Thymus (tissue), 11 donors: Measurements from ENCODE around the gene RTN3. TPM values are rescaled to one million over a fixed set of nuclear protein-coding genes. Genes with fewer than 3 reads are reported as not detected.

Experiments
- DNase-seq, 9 donors: peaks; one replicate each; pipeline ENCODE4 v3.0.0-alpha.2; 2013; ENCODE audit warnings: low spot score in 9 of 9, low read depth in 6 of 9, missing footprints in 1 of 9
- H3K27ac ChIP-seq, 2 donors: one replicate each; pipeline ENCODE4 v1.5.1; 2013; ENCODE audit warnings: control low read depth in 1 of 2, low read depth in 1 of 2, low read length in 1 of 2, mild to moderate bottlenecking in 1 of 2, moderate library complexity in 1 of 2
- H3K27me3 ChIP-seq, 2 donors: one replicate each; pipeline ENCODE4 v1.5.1; 2013; ENCODE audit warnings: low read length in 1 of 2; ENCODE audit not compliant: control insufficient read depth in 2 of 2, insufficient read depth in 1 of 2
- H3K36me3 ChIP-seq, 2 donors: one replicate each; pipeline ENCODE4 v1.5.1; 2013; ENCODE audit warnings: low read length in 1 of 2, mild to moderate bottlenecking in 1 of 2, moderate library complexity in 1 of 2; ENCODE audit not compliant: control insufficient read depth in 2 of 2, insufficient read depth in 2 of 2
- H3K4me1 ChIP-seq, 2 donors: one replicate each; pipeline ENCODE4 v1.5.1; 2013; ENCODE audit warnings: low read length in 2 of 2; ENCODE audit not compliant: control insufficient read depth in 2 of 2, insufficient read depth in 2 of 2
- H3K4me3 ChIP-seq, 2 donors: one replicate each; pipeline ENCODE4 v1.5.1; 2013; ENCODE audit warnings: low read length in 2 of 2, control low read depth in 1 of 2, mild to moderate bottlenecking in 1 of 2
- H3K9me3 ChIP-seq, 2 donors: one replicate each; pipeline ENCODE4 v1.5.1; 2013; ENCODE audit warnings: low read length in 1 of 2, mild to moderate bottlenecking in 1 of 2; ENCODE audit not compliant: control insufficient read depth in 2 of 2, insufficient read depth in 1 of 2
- WGBS: extraction: QIAGEN DNeasy Blood & Tissue Kit; methylation state at CpG from one replicate; pipeline ENCODE4 v1.1.7; 2013; 5-methylcytosine and 5-hydroxymethylcytosine counted together
- polyA plus RNA-seq: library from polyadenylated mRNA; stranded (reverse); fragments of 200-250 nt; gene quantifications from one replicate; pipeline ENCODE4 v1.2.3, GENCODE V29; 2013
- total RNA-seq: library from RNA; stranded (reverse); fragments of 120-200 nt; gene quantifications from one replicate; pipeline ENCODE4 v1.2.4, GENCODE V29; 2013
- donor health status: healthy.

Gene RTN3
- total and polyA plus RNA-seq, 2 donors, result 26.0 to 57.7 TPM

GRCh38 chr11:63694596-63694995 lies 13.3 kb downstream of the RTN3 start:
- DNase-seq, result no peak
- H3K9me3 ChIP-seq, result no peaks in the 10 kb centered on the region
- peaks cover 0 to 3% of the 10 kb centered on the region in 2 donors for H3K36me3 ChIP-seq
- no peaks in the 10 kb centered on the region for H3K27me3 ChIP-seq
- no peak overlapping the region for H3K4me3 ChIP-seq
- H3K27ac ChIP-seq, result no peak overlapping the region
- H3K4me1 ChIP-seq, result peaks cover 0 to 2% of the 10 kb centered on the region in 2 donors
- 96% methylated on average over 7 of the region's 7 CpGs for WGBS

DNA sequence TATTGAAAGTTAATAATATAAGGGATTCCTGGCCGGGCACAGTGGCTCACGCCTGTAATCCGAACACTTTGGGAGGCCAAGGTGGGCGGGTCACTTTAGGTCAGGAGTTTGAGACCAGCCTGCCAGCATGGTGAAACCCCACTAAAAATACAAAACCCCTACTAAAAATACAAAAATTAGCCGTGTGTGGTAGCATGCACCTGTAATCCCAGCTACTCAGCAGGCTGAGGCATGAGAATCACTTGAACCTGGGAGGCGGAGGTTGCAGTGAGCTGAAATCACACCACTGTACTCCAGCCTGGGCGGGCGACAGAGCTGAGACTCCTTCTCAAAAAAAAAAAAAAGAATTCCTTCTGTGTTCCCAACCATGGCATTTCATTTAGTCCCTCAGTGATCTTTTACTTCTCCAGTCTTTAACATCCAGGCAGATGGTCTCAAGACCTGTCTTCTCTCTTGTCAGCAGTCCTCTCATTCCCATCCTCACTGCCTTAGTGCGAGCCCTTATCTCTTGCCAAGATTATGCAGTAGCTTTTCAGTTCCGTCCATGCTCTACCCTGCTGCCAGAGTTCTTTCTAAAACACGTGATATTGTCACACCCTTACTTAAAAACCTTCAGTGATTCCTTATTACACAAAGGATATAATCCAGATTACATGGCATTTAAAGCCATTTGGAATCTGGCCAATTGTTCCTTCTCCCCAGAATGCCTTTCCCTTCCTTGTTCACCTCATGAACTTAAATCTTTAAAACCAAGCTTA lies 17.9 kb downstream of the RTN3 start:
- no peak overlapping the region for H3K27ac ChIP-seq
- no peak for DNase-seq
- H3K36me3 ChIP-seq, result peaks cover 0 to 3% of the 10 kb centered on the region in 2 donors
- H3K9me3 ChIP-seq, result no peaks in the 10 kb centered on the region
- H3K4me3 ChIP-seq, result no peak overlapping the region
- 94% methylated on average over 11 of the region's 11 CpGs for WGBS
- no peaks in the 10 kb centered on the region for H3K27me3 ChIP-seq
- H3K4me1 ChIP-seq, result peaks cover 0 to 2% of the 10 kb centered on the region in 2 donors

GRCh38 chr11:63699896-63700295 lies 18.6 kb downstream of the RTN3 start:
- DNase-seq, result no peak
- no peak overlapping the region for H3K4me3 ChIP-seq
- H3K27me3 ChIP-seq, result no peaks in the 10 kb centered on the region
- no peaks in the 10 kb centered on the region for H3K9me3 ChIP-seq
- H3K36me3 ChIP-seq, result no peaks in the 10 kb centered on the region
- peaks cover 0 to 2% of the 10 kb centered on the region in 2 donors for H3K4me1 ChIP-seq
- H3K27ac ChIP-seq, result no peak overlapping the region
- 90% methylated on average over 1 of the region's 1 CpG for WGBS

GRCh38 chr11:63705526-63705925 lies 24.2 kb downstream of the RTN3 start:
- Histone ChIP-seq H3K36me3 (peaks cover 0 to 3% of the 10 kb centered on the region in 2 donors), H3K4me3 (no peak overlapping the region), H3K27me3 (no peaks in the 10 kb centered on the region), H3K27ac (no peak overlapping the region), H3K4me1 (no peaks in the 10 kb centered on the region), H3K9me3 (no peaks in the 10 kb centered on the region)
- WGBS, result 97% methylated on average over 2 of the region's 2 CpGs
- DNase-seq, result no peak

DNA sequence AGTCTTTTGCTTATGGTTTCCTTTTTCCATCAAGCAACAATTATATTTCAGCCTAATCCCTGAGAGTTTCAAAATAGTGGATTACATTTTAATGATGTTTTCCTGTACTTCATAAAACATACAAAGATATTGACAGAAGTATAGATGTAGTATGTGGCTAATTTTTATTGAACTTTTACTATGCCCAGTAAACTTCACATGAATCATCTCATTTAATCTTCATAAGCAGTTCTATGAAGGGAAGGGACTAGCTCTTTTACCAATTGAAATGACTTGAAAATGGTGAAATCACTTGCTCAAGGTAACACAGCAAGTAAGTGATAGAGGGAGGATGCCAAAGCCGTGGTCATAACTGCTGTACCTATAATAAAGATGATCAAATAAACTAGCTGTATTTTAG lies 27.5 kb downstream of the RTN3 start:
- Histone ChIP-seq H3K9me3 (no peaks in the 10 kb centered on the region), H3K4me3 (no peak overlapping the region), H3K4me1 (no peaks in the 10 kb centered on the region), H3K27me3 (no peaks in the 10 kb centered on the region), H3K27ac (no peak overlapping the region), H3K36me3 (peaks cover 0 to 3% of the 10 kb centered on the region in 2 donors)
- no peak for DNase-seq
- 100% methylated on average over 1 of the region's 1 CpG for WGBS

DNA sequence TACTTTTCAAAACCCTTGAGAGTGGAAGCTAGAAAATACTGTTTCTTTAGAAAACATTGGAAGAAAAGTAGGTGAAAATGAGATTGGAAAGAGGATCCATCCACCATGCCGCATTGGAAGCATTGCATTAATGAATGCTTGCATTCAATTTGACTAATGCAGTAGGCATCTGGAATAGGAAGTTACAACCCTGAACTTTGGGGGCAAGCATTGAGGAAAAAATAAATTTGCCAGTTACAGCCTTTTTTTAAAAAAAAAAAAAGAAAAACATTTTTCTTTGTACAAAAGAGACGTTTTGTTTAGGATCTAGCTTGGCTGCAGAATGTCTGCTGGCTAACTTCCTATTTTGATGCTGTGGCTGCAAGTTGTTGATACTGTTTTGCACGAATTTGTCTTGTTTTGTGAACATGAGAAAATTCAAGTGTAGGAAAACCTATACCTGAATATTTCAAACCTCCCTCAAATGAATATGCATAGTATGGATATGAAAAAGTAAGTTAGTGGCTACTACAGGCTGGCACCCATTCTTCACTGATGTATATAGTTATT lies 28.1 kb downstream of the RTN3 start:
- no peak for DNase-seq
- Histone ChIP-seq H3K9me3 (no peaks in the 10 kb centered on the region), H3K4me3 (no peak overlapping the region), H3K27ac (no peak overlapping the region), H3K27me3 (no peaks in the 10 kb centered on the region), H3K4me1 (no peaks in the 10 kb centered on the region), H3K36me3 (peaks cover 0 to 3% of the 10 kb centered on the region in 2 donors)
- 50% methylated on average over 3 of the region's 3 CpGs for WGBS

DNA sequence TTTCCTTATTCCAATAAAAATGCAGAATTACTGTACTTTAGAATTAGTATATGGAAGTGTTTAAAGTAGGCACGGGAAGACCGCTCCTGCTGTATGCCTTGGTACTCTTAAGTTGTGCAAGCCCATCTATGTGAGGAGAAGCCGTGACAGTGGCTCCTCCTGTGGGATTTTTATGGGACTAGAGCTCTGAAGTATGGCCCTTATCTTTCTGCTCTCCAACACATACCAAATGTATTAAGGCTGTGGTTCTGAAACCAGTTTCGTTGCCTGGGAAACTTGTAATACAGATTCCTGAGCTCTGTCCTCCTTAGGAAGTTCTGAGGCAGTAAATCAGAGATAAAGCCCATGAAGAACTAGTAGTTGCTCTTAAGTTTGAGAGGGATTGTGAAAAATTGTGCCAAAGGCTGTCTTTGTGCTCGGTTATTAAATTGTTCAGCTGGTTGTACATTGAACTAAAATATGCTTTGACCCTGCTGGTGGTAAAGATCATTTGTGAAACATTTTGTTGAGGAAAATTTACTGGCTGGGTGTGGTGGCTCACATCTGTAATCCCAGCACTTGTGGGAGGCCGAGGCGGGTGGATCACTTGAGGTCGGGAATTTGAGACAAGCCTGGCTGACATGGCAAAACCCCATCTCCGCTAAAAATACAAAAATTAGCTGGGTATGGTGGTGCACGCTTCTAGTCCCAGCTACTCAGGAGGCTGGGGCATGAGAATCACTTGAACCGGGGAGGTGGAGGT lies 29.3 kb downstream of the RTN3 start:
- Histone ChIP-seq H3K27ac (no peak overlapping the region), H3K4me1 (no peaks in the 10 kb centered on the region), H3K36me3 (peaks cover 0 to 3% of the 10 kb centered on the region in 2 donors), H3K9me3 (no peaks in the 10 kb centered on the region), H3K4me3 (no peak overlapping the region), H3K27me3 (no peaks in the 10 kb centered on the region)
- DNase-seq, result no peak
- 99% methylated on average over 11 of the region's 11 CpGs for WGBS

DNA sequence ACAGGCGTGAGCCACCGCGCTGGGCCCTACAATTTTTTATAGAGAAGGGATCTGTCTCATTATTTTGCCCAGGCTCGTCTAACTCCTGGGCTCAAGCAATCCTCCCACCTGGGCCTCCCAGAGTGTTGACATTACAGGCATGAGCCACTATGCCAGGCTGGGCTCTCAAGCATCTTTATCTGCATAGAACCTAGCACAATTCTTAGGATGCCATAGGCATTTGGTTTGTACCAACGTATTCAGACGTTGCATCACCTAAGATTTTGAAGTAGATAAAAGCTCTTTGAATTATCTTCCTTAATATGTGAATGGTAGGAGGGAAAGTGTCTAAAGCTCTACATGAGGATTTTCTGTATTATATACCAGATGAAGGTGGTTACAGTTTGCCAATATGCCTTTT lies 30.5 kb downstream of the RTN3 start:
- WGBS, result 90% methylated on average over 6 of the region's 6 CpGs
- Histone ChIP-seq H3K4me1 (no peaks in the 10 kb centered on the region), H3K27me3 (no peaks in the 10 kb centered on the region), H3K27ac (no peak overlapping the region), H3K36me3 (peaks cover 0 to 3% of the 10 kb centered on the region in 2 donors), H3K4me3 (no peak overlapping the region), H3K9me3 (no peaks in the 10 kb centered on the region)
- DNase-seq, result no peak

DNA sequence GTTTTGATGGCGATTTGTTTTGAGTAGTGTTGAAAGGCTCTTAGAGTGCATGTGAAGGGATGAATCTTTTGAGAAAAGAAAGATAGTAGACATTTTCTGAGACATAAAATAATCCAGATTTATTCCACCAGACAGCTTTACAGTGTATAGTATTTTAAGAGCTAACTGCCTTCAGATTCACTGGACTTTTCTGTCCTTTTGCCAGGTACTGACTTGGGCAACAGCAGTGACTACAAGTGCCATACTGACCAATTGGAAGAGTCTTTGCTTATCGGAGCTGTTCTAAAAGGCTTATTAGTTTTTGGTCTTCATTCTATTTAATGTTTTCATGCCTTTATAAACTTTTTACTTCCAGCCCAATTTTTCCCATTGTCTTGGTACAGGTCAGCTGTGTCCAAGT lies 32.5 kb downstream of the RTN3 start:
- Histone ChIP-seq H3K27ac (no peak overlapping the region), H3K4me3 (no peak overlapping the region), H3K36me3 (peaks cover 0 to under 1% of the 10 kb centered on the region in 2 donors), H3K27me3 (no peaks in the 10 kb centered on the region), H3K4me1 (no peaks in the 10 kb centered on the region), H3K9me3 (no peaks in the 10 kb centered on the region)
- WGBS, result 97% methylated on average over 2 of the region's 2 CpGs
- no peak for DNase-seq
